GM12864 (cell line): ENCODE results near the gene VTI1A.
"Not testable (repeated sequence)": the region's sequence is repeated elsewhere in the genome, so short reads cannot be mapped to it uniquely, and the experiment has no call there.

Experiments used
- DNase-seq: peaks from one replicate; pipeline ENCODE4 v3.0.0-alpha.2; 2011; ENCODE audit warnings: low read depth
- H3K4me3 ChIP-seq: 2 replicates; pipeline ENCODE4 v1.5.1; 2011; ENCODE audit warnings: mild to moderate bottlenecking, low read depth, low read length, control low read depth
- CTCF ChIP-seq: IDR thresholded peaks from 2 replicates; pipeline ENCODE4 v1.5.1; 2011; ENCODE audit warnings: low read depth, mild to moderate bottlenecking, moderate library complexity, low read length, control low read depth, inconsistent platforms; ENCODE audit errors: missing control alignments

Gene VTI1A

DNA sequence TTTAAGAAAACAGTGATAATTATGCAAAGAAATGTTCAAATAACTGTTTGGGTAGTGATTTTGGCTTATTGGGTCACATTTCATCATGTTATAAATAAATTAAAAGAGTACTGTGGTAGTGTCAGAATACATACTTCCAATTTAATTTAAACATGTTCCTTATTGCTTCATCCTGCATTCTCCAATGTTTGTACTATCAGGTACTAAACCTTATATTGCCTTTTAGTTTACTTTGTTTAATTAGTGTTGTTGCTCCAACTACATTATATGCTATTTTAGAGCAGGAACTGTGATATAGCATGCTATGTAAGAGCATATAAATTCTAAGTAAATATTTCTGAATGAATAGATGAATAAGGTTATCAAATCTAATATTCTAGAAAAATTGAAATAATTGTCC lies 40.9 kb downstream of the VTI1A start:
- no peak for TF ChIP-seq CTCF
- no peak for DNase-seq
- no peak overlapping the region for H3K4me3 ChIP-seq

GRCh38 chr10:112490545-112490944 lies 43.5 kb downstream of the VTI1A start:
- no peak for TF ChIP-seq CTCF
- H3K4me3 ChIP-seq = no peak overlapping the region
- DNase-seq = no peak

GRCh38 chr10:112491144-112491543 lies 44.1 kb downstream of the VTI1A start:
- DNase-seq = no peak
- no peak for TF ChIP-seq CTCF
- H3K4me3 ChIP-seq = no peak overlapping the region

DNA sequence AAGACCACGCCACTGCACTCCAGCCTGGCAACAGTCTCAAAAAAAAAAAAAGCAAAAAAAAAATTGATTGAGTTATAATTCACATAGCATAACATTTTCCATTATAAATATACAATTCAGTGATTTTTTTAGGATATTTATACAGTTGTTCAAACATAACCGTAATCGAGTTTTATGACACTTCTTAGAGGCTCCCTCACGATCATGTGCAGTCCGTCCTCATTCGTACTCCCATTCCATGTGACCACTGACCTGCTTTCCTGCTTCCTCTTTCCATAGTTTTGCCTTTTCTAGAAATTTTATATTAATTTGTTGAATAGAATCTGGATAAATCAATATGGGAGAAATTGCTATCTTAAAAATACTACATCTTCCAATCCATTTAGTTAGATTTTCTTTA lies 45.7 kb downstream of the VTI1A start:
- no peak for TF ChIP-seq CTCF
- no peak for DNase-seq
- no peak overlapping the region for H3K4me3 ChIP-seq

- H3K4me3 ChIP-seq = no peak overlapping the region
- TF ChIP-seq CTCF = no peak
- no peak for DNase-seq
These were observed 50.4 kb downstream of the VTI1A start for GRCh38 chr10:112497347-112497950.

GRCh38 chr10:112498806-112499205 lies 51.8 kb downstream of the VTI1A start:
- no peak overlapping the region for H3K4me3 ChIP-seq
- no peak for DNase-seq
- TF ChIP-seq CTCF = no peak

GRCh38 chr10:112499985-112500384 lies 53.0 kb downstream of the VTI1A start:
- not testable (repeated sequence) for DNase-seq, H3K4me3 ChIP-seq
